Fibroblast of the conjunctiva (primary cell): Measurements from ENCODE around the gene BACH2.
"Not testable (repeated sequence)": the region's sequence is repeated elsewhere in the genome, so short reads cannot be mapped to it uniquely, and the experiment has no call there.

Experiments used
- DNase-seq: peaks from one replicate; pipeline ENCODE4 v3.0.0-alpha.2; 2010; ENCODE audit warnings: low read depth

Gene BACH2

DNA sequence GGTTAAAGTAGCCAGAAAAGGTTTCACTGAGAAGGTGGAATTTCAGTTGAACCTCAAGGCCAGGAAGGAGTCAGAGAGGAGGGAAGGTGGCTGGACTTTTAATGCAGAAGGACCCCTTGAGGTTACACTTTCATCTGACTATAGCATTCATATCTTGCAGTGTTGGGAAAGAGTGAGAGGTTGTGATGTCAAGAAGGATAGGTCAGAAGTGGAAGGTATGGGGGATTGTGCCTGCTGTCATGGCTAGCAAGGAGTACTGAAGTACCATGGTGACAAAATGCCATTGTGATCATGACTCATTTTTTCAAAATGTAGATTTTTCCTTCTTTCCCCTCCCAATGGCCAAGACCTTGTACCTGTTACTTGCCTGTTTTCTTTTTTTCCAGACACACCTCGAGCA, 5.2 kb upstream of the BACH2 start:
- no peak for DNase-seq

DNA sequence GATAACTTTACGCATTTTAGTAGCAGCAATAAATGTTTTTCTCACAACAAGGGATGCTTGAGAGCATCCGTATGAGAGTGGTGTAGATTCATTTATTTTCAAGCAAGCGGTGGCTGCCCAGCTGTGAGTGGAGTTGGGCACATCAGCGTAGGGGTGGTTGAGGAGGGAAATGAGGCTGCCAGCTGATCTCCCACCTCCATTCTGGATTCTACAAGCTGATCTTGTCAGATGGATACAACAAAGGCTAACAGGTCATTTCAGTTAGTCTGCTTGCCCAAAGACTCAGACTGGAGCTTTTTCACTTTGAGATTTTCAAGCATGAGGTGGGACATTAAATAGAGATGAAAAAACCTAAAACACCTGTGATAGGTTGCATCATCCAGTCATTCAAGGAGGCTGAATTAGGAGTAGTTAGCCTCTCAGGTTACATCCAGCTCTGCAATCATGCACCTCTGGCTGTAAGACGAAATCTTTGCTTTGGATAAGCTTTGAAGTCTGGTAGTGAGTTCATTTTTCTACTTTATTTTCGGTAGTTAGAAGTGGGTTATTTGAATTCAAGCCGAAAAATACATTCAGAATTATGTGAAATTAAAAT, 1.9 kb upstream of the BACH2 start:
- DNase-seq, result no peak

DNA sequence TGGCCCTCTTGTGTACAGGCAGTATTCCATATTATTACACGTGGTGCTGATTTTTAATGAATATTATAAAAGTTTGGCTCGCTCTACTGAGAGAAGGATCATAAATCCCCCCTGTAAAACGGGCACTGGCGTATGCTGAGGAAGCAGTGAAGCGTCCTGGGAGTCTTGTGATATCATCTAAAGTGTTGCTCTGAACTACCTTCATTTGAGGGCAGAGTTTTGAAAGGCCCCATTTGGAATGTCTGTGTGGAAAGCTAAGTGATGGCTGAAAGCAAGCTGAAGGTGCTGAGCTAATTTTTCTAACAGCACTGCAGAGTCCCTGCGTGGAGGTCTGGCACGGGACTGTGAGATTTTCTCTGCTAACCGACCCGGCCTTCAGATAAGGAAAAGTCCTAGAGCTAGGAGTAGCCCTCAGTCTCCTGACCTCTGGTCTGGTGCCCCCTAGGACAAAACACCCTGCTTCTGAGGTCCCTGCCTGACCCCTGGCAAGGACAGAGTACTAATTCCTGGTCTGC, 1.3 kb upstream of the BACH2 start:
- DNase-seq, result no peak

DNA sequence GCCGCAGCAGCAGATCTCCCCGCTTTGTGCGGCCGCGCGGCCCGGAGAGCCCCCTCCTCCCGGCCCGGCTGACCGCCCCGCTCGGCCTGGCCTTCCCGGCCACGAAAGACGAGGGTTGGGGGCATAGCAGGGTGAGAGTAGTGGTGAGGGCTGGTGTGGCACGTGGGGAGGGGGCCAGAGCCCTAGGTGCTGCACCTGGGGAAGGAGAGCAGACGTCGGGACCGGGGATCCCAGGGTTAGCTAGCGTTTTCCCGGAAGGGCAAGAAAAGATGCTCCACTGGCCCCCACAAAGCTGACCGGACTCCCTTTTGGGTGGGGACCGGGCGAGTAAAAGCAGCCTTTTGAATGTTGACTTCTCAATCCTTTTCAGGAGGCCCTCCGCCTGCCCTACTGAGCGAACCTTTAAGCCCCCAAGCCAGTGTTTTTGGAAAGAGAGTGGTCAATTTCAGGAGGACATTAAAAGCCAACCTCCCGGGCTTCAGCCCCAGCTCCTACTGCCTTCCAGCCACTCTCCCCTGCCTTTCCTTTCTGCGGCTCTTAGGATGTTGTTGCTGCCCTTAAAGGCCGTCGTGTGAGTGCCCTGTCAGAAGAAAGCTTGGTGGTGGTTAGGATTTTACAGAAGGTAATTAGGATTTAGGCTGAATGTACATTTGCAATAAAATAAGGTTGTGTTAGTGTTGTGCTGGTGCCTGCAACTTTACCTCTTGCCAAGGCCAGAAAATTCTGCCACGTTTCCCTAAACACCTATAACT, 648 bp upstream of the BACH2 start:
- DNase-seq, result no peak

DNA sequence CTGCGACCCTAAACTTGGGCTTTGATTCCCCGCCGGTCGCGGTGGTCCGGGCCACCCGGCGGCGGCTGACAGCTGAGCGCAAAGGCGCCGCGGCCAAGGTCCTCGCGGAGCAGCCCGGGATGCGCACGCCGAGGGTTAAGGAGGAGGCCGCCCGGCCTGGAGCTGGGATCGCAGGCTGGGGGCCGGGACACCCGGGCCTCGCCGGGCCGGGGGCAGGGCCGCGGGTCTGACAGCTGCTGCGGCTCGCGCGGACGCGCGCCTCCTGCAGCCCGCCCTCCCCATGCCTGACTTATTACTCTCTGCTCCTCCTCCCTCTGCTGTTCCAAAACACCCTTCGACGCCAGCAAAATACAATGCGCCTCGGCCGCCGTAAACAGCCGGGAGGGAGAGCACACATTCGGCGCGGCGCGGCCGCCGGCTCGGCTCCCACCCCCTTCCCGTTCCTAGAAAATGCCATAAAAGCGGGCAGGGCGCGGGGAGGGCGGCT, 746 bp downstream of the BACH2 start:
- DNase-seq, result peak; percentile 39

DNA sequence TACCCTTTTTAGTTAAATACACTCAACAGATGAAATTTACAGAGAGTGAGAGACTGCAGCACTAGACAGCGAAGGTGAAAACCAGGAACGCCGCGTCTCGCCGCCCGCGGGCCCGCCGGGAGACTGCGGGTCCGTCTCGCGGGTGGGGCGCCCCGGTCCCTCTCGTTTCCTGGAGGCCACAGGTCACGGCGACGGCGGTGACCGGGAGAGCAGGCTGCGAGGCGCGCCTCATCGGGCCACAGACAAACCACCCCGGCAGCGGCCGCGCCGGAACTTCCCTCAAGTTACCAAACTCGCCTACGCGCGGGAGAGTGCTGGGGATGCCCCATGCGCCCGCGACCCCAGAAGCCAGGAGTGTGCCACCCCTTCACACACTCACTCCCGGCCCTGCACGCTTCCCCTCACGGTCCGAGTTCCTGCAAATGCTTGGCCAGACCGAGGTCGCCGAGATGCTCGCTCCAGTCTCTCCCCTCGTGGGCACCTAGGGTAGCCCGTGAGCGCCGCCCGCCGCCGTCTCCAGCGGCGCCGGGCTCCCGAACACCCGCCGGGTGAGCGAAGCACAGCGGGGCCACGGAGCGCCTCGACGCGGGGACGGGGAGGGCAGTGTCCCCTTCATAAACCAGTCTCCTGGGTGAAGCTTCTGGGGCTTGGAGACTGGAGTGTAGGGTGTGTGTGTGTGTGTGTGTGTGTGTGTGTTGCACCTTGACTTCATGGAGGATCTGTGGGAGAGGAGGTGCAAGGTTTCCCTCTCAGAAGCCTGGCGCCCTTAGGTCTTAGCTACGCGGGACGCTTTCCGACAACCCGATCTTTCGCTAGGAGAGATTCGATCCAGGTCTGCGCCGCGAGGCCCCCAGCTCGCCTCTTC, 1.4 kb downstream of the BACH2 start:
- no peak for DNase-seq

DNA sequence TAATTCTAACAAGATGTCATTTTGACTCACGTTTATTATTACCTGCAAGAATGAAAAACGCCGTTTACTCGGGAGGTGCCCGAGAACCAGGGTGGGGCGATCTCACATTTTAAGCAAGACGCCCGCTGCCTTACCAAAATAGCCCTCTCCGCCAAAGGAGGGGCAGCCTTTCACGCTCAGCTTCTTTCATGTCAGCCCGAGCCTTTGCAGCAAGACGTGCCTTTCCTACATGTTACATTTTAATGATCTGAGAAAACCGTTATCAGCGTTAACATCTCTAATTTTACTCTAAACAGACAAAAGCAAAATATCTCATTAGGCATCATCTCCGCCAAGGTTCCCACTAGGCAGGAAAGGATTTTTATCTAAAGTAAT, 2.0 kb downstream of the BACH2 start:
- DNase-seq, result no peak

DNA sequence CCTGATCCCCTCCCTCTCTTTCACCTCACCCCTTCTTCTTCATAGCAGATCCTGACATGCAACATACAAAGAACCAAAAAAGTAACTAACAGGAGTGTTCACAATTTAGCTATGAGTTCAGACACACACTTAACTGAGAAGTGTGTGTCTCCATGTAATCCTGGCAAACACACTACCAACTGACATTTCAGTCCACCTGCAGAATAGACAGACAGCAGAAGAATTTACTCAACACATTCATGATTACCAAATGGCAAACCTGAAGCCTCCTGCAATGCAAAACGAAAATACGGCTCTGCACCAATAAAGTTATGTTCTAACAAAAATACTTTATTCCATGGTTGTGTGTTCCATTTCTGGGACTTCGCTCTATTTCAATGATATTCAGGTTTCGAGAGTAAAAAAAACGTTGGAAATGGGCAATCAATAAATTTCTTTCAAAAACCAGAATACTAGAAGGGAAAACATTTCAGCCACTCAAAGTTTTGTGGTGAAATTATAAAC, 2.6 kb downstream of the BACH2 start:
- DNase-seq, result no peak

DNA sequence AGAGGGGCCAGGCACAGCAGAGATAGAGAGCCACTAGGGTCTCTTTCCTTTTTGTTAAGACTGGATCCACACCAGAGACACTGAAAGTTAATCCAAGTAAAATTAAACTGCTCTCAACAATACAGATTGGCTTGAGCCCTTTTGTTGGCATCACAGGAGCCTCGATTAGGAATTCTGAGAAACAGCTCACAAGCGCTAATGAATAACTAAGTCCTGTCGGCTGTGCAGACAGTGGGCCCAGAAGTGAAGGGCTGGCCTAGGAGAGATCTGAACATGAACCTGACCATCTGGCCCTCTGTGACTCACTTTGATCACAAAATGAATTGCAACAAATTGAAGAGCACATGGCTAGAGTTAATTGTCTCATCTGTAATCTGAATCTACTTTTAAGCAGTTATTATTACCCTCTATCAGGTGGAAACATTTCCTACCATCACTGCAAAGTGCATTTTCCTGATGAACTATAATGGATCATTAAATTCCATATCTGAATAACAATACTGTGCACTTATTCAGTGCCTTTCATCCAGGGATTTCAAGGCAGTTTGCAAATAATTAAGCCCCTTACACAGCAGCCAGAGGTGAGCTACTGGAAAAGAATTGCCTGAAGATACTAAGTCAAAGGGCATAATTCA, 3.2 kb downstream of the BACH2 start:
- DNase-seq, result no peak

DNA sequence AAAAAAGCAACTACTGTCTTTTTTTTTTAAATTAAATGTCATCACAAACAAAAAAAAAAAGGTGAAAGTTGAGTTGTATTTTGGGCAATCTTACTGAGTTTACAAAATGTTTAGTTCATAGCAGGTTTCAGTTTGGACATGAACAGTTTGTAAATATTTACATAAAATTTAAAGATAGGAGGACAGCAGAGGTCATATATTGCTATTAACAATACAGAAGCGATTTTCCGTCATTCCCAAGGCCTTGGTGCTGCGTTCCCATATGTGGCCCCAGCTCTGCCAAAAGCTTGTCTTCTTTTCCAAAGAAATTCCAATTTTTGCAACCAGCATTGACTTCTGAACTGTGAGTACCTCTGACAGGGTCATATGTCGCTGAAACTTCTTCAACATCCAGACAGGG, 5.1 kb downstream of the BACH2 start:
- no peak for DNase-seq

DNA sequence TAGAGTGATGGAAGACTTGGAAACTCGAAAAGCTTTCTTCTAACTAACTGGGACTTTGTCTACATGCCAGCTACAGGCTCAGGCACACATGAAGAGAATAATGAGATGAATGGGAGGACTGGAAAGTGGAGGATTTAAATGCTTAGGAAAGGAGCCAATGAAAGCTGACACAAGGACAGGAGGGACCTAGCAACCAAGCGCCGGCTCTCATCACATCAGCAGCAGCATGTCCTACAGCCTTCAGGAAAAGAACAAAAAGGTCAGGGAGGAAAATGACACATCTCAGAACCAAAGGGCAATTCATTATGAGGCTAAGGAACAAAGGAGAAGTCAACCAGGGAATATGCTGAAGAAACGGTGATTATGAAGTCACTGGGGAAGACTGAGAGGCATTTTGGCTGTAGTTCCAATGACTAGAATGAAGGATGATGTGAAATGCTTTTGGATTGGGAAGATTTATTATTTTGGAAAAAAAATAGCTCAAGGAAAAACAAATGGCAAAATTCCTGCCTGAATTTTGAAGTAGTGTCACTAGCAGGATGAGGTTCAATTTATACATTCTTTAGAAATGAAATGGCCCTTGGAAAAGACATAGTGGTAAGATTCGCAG, 5.7 kb downstream of the BACH2 start:
- no peak for DNase-seq

DNA sequence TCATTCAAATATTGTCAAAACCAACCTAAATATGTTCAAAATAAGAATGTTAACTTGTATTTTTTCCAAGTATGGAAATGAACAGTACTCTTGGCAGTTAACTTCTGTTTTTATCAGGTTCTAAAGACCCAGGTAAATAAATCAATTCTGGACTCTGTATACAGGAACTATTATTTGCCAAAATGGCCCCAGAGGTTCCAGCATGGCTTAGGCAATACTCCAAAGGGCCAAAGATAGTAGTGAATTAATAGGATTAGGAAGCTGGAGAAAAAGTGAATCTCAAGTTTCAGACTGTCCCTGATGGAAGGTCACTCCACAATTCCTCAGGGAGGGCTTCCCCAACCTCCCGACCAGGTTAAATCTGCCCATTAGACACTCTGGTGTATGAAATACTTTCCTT, 6.7 kb downstream of the BACH2 start:
- DNase-seq, result no peak

DNA sequence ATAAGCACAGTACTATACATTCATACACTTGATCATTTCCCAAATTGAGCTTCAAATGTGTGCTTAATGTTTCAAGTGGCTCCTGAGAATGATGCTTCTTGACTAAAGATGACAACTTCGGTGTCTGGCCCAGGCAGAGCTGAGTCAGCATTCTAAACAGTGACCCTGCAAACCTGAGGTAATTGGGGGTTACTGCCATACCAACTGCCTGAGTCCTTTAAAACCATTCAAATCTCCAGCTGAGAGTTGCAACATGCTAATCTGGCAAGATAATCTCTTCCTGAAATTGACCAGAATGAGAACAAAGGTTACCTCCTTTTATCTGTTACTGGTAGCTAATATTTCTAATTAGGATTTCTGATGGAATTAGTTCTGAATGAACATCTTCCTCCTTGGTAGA, 8.2 kb downstream of the BACH2 start:
- DNase-seq, result no peak

DNA sequence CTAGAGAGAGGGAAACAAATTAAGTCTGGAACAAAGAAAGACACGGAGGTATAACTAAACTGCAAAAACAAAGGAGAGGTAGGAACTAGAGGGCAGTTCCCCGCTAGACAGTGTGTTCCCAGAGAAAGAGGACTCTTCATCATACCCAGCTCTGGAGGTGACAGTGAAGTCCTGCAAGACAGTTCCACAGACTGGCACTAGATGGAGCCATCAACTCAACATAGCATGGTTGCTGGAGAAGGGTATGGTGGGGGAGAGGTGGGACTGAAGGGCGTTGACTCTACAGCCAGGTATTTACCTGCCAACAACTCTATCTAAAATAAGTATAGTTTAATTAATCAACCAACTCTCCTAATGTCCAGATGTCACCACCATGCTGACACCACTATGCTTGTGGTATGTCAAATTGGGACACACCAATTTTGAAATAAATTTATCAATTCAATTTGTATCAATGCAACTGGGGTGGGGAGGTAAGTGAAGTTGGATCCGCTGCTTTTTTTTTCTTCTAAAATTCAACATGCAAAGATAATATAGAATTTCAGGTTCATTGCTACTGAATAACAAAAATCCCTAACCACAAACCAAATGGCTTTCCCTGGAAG, 9.7 kb downstream of the BACH2 start:
- DNase-seq, result no peak

DNA sequence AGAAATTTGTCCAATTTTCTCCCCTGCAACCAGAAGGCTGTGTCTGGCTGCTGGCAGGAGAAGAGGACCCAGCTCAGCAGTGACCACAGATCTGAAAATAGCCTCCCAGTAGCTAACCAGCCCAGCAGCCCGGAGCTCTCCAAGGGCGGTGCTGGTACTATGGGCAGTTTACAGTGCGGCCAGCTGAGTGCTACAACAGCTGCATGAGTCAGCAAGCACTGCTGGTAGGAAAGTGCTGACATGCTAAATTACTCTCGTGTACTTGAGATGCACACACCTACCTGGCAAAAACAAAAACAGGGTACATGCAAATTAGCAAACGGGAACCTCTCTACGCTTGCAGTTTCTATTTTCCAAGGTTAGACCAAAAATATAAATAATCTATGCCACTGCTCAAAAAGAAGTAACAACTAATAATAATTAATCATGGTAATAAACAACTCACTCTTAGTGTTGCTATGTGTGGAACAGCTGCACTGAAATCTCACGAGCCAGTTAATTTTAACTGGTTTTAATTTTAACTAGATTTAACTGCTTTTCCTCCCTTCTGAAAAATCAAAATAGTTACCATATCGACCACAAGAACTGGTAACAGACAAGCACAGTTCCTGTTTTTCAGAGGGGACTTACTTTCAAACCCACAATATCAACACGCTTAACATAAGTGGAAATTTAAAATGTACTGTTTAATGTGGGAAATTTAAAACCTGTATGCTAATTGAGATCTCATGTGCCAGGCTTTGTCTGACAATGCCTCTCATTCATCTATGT, 10.8 kb downstream of the BACH2 start:
- DNase-seq, result peak; percentile 80

DNA sequence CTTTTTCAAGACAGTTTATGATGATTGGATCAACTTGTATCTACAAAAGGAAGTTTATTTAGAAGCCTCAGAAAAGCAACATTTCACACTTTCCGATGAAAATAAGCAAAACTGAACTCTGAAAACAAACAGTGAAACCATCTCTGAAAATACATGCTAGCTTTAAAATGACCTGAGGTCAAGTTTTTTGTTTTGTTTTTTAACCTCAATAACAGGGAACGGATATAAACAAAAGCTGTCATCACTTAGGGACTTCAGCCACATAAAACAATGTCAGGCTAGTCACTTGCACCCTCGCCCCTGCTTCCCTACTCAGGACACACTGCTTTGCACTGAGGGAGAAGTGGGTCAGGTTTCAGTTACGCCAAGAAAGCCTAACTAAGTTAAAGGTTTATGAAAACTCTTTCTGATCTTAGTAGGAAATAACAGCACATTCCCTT, 11.6 kb downstream of the BACH2 start:
- no peak for DNase-seq

DNA sequence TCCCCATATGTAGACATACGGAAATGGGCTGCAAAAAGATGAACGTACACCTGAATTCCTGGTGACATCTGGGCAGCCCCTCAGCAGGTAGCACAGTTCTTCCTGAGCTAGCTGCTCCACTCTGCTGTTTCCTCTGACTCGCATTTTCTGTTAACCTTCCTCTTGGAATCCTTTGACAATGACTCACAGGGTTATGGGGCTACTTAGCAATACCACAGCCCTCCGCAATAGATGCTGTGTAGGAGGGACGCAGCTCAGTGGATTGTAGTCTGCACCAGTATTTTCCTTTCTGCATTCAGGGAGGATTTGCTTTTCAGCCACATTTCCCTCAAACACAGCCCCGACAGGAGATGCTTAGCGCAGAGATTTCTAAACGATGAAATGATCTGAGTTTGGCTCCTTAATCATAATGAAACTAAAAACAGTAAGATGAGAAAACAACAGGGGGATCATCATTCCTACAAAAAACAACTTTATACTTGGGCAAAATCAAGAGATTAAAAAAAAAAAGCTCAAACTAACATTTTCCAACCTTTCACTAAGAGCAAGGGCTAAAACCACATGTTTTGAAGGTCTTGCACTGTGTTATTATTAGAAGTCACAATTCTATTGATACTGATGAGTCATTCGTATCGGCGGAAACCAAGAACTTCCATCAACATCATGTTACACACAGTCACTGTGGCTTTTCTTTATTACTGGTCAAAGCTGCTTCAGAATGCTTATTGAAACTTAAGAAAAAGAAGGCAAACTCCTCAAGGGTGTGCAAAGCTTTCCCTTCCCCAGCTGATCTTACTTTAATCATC, 12.2 kb downstream of the BACH2 start:
- DNase-seq, result peak; percentile 75

DNA sequence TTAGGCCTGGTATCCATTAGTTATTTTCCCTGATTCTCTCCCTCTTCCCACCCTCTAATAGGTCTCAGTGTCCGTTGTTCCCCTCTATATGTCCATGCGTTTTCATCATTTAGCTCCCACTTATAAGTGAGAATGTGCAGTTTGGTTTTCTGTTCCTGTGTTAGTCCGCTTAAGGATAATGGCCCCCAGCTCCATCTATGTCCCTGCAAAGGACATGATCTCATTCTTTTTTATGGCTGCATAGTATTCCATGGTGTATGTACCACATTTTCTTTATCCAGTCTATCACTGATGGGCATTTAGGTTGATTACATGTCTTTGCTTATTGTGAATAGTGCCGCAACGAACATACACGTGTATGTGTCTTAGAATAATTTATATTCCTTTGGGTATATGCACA, 14.4 kb downstream of the BACH2 start:
- DNase-seq, result not testable (repeated sequence)

DNA sequence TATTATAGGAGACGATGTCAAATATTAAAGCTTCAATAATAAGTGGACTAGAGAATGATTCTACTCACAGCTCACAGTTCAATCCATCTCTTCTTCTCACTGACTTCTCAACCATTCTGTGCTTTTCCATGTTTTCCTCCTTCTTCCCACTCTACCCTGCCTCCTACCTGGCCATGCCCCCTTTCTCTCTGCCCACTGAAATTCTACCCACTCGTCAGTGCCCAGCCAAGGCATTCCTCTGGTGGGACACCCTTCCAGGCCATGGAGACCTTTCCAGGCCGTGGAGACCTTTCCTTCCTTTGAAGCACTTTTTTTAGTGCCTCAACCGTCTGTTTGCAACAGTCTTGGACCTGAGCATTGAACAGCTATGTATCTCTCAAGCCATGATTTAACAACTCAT, 18.5 kb downstream of the BACH2 start:
- no peak for DNase-seq
